Mucosa of stomach (tissue), 1 donor: ENCODE results near the gene CNOT6.

Experiments
- H3K27me3 ChIP-seq: one replicate; pipeline ENCODE4 v1.7.0; 2013; ENCODE audit warnings: mild to moderate bottlenecking, low read length; ENCODE audit not compliant: control insufficient read depth, insufficient read depth
- H3K36me3 ChIP-seq: one replicate; pipeline ENCODE4 v1.7.0; 2013; ENCODE audit warnings: low read length; ENCODE audit not compliant: control insufficient read depth, insufficient read depth
- H3K4me1 ChIP-seq: one replicate; pipeline ENCODE4 v1.7.0; 2013; ENCODE audit warnings: mild to moderate bottlenecking, low read length; ENCODE audit not compliant: control insufficient read depth, insufficient read depth
- H3K4me3 ChIP-seq: one replicate; pipeline ENCODE4 v1.7.0; 2013; ENCODE audit warnings: low read length
- H3K9ac ChIP-seq: one replicate; pipeline ENCODE4 v1.7.0; 2013; ENCODE audit warnings: mild to moderate bottlenecking, low read length, moderate library complexity
- H3K9me3 ChIP-seq: one replicate; pipeline ENCODE4 v1.7.0; 2013; ENCODE audit warnings: mild to moderate bottlenecking, low read length, moderate library complexity; ENCODE audit not compliant: control insufficient read depth
- donor health status: Pancreatic carcinoma.

Gene CNOT6

GRCh38 chr5:180620014-180620413 is 125.8 kb downstream of the CNOT6 start:
- Histone ChIP-seq H3K27me3 (peaks cover 12% of the 10 kb centered on the region), H3K9me3 (no peaks in the 10 kb centered on the region), H3K4me3 (no peak overlapping the region), H3K9ac (no peak overlapping the region), H3K4me1 (no peaks in the 10 kb centered on the region), H3K36me3 (no peaks in the 10 kb centered on the region)

- no peak overlapping the region for H3K9ac ChIP-seq
- H3K9me3 ChIP-seq = no peaks in the 10 kb centered on the region
- H3K4me3 ChIP-seq = no peak overlapping the region
- H3K4me1 ChIP-seq = no peaks in the 10 kb centered on the region
- peaks cover 12% of the 10 kb centered on the region for H3K27me3 ChIP-seq
- no peaks in the 10 kb centered on the region for H3K36me3 ChIP-seq
Observed at GRCh38 chr5:180621311-180621710, 127.1 kb downstream of the CNOT6 start.

GRCh38 chr5:180622910-180623309 is 128.7 kb downstream of the CNOT6 start:
- Histone ChIP-seq H3K4me1 (no peaks in the 10 kb centered on the region), H3K27me3 (peaks cover 12% of the 10 kb centered on the region), H3K36me3 (no peaks in the 10 kb centered on the region), H3K9me3 (no peaks in the 10 kb centered on the region), H3K9ac (no peak overlapping the region), H3K4me3 (no peak overlapping the region)

GRCh38 chr5:180623411-180623834 is 129.2 kb downstream of the CNOT6 start:
- no peak overlapping the region for H3K4me3 ChIP-seq
- no peaks in the 10 kb centered on the region for H3K9me3 ChIP-seq
- no peak overlapping the region for H3K9ac ChIP-seq
- H3K27me3 ChIP-seq = peaks cover 10% of the 10 kb centered on the region
- no peaks in the 10 kb centered on the region for H3K36me3 ChIP-seq
- H3K4me1 ChIP-seq = no peaks in the 10 kb centered on the region

- no peaks in the 10 kb centered on the region for H3K9me3 ChIP-seq
Observed at GRCh38 chr5:180623844-180624243, 129.7 kb downstream of the CNOT6 start.

GRCh38 chr5:180624587-180624986 is 130.4 kb downstream of the CNOT6 start:
- H3K4me3 ChIP-seq = no peak overlapping the region
- H3K9me3 ChIP-seq = no peaks in the 10 kb centered on the region
- no peak overlapping the region for H3K9ac ChIP-seq
- H3K27me3 ChIP-seq = peaks cover 1% of the 10 kb centered on the region
- H3K4me1 ChIP-seq = no peaks in the 10 kb centered on the region
- H3K36me3 ChIP-seq = no peaks in the 10 kb centered on the region

More at GRCh38 chr5:180623844-180624243, 129.7 kb downstream of the CNOT6 start:
- no peaks in the 10 kb centered on the region for H3K36me3 ChIP-seq
- no peak overlapping the region for H3K9ac ChIP-seq
- H3K27me3 ChIP-seq = peaks cover 6% of the 10 kb centered on the region
- H3K4me3 ChIP-seq = no peak overlapping the region
- H3K4me1 ChIP-seq = no peaks in the 10 kb centered on the region

GRCh38 chr5:180625125-180625790 is 131.1 kb downstream of the CNOT6 start:
- H3K4me1 ChIP-seq = no peaks in the 10 kb centered on the region
- no peaks in the 10 kb centered on the region for H3K9me3 ChIP-seq
- no peak overlapping the region for H3K9ac ChIP-seq
- no peaks in the 10 kb centered on the region for H3K27me3 ChIP-seq
- no peak overlapping the region for H3K4me3 ChIP-seq
- H3K36me3 ChIP-seq = no peaks in the 10 kb centered on the region

GRCh38 chr5:180625791-180626660 is 131.8 kb downstream of the CNOT6 start:
- no peaks in the 10 kb centered on the region for H3K36me3 ChIP-seq
- H3K27me3 ChIP-seq = no peaks in the 10 kb centered on the region
- no peaks in the 10 kb centered on the region for H3K9me3 ChIP-seq
- H3K9ac ChIP-seq = no peak overlapping the region
- H3K4me3 ChIP-seq = no peak overlapping the region
- H3K4me1 ChIP-seq = no peaks in the 10 kb centered on the region

GRCh38 chr5:180626661-180627385 is 132.6 kb downstream of the CNOT6 start:
- no peaks in the 10 kb centered on the region for H3K36me3 ChIP-seq
- H3K27me3 ChIP-seq = no peaks in the 10 kb centered on the region
- no peaks in the 10 kb centered on the region for H3K9me3 ChIP-seq
- H3K9ac ChIP-seq = no peak overlapping the region
- no peak overlapping the region for H3K4me3 ChIP-seq
- no peaks in the 10 kb centered on the region for H3K4me1 ChIP-seq

GRCh38 chr5:180627386-180628120 is 133.4 kb downstream of the CNOT6 start:
- H3K36me3 ChIP-seq = no peaks in the 10 kb centered on the region
- no peak overlapping the region for H3K9ac ChIP-seq
- H3K9me3 ChIP-seq = no peaks in the 10 kb centered on the region
- no peak overlapping the region for H3K4me3 ChIP-seq
- no peaks in the 10 kb centered on the region for H3K4me1 ChIP-seq
- H3K27me3 ChIP-seq = no peaks in the 10 kb centered on the region
